CD8-positive, alpha-beta memory T cell (primary cell): Measurements from ENCODE around the gene DOLPP1. TPM values are rescaled to one million over a fixed set of nuclear protein-coding genes. Genes with fewer than 3 reads are reported as not detected.
A peak's percentile ranks its signal among the peaks of the same experiment; 100 is the strongest.

ENCODE experiments used
- CTCF ChIA-PET: fragments of 350-600 bp; sonication (Branson Sonifier 250); formaldehyde crosslinking; loops from one replicate; lab custom pipeline; 2021; ENCODE audit warnings: antibody characterized with exemption; lab: Charles Lee
- POLR2A ChIA-PET: fragments of 350-600 bp; sonication (Branson Sonifier 250); formaldehyde crosslinking; loops from one replicate; lab custom pipeline; 2021; ENCODE audit warnings: antibody characterized with exemption; lab: Charles Lee
- DNase-seq, 5 donors: peaks; one replicate each; pipeline versions ENCODE4 v3.0.0 to v3.0.0-alpha.2; 2020 to 2022; ENCODE audit warnings: mixed read lengths in 1 of 5
- H3K27ac ChIP-seq: one replicate; pipeline ENCODE4 v1.7.0; 2013; ENCODE audit warnings: low read depth, mild to moderate bottlenecking, low read length, moderate library complexity
- H3K27me3 ChIP-seq: 2 replicates; pipeline ENCODE4 v1.7.0; 2013; ENCODE audit warnings: low read length, mild to moderate bottlenecking; ENCODE audit not compliant: insufficient read depth, poor library complexity, severe bottlenecking
- H3K36me3 ChIP-seq: 2 replicates; pipeline ENCODE4 v1.7.0; 2013; ENCODE audit warnings: mild to moderate bottlenecking, low read length, moderate library complexity; ENCODE audit not compliant: insufficient read depth
- H3K4me1 ChIP-seq: 2 replicates; pipeline ENCODE4 v1.7.0; 2013; ENCODE audit warnings: mild to moderate bottlenecking, low read length, moderate library complexity; ENCODE audit not compliant: insufficient read depth
- H3K4me3 ChIP-seq: 2 replicates; pipeline ENCODE4 v1.7.0; 2013; ENCODE audit warnings: mild to moderate bottlenecking, low read length
- H3K9me3 ChIP-seq: 2 replicates; pipeline ENCODE4 v1.7.0; 2013; ENCODE audit warnings: mild to moderate bottlenecking, low read length
- H3K27ac Mint-ChIP-seq, 8 donors: one replicate each; pipeline ENCODE4 v1.8.0; 2020 to 2021; ENCODE audit warnings: mixed read lengths in 8 of 8, mild to moderate bottlenecking in 6 of 8, inconsistent platforms in 3 of 8, moderate library complexity in 3 of 8
- H3K27me3 Mint-ChIP-seq, 2 donors: one replicate each; pipeline ENCODE4 v1.8.0; 2020 to 2021; ENCODE audit warnings: mixed read lengths in 2 of 2, mild to moderate bottlenecking in 1 of 2, moderate library complexity in 1 of 2
- H3K36me3 Mint-ChIP-seq, 3 donors: one replicate each; pipeline ENCODE4 v1.8.0; 2020 to 2021; ENCODE audit warnings: mixed read lengths in 3 of 3, inconsistent platforms in 1 of 3, mild to moderate bottlenecking in 1 of 3
- H3K4me1 Mint-ChIP-seq, 3 donors: one replicate each; pipeline ENCODE4 v1.8.0; 2020 to 2021; ENCODE audit warnings: mixed read lengths in 3 of 3, inconsistent platforms in 1 of 3, mild to moderate bottlenecking in 1 of 3
- H3K4me3 Mint-ChIP-seq, 7 donors: one replicate each; pipeline ENCODE4 v1.8.0; 2020 to 2021; ENCODE audit warnings: mixed read lengths in 7 of 7, mild to moderate bottlenecking in 6 of 7, moderate library complexity in 4 of 7, inconsistent platforms in 2 of 7
- H3K9me3 Mint-ChIP-seq, 5 donors: one replicate each; pipeline ENCODE4 v1.8.0; 2020 to 2022; ENCODE audit warnings: mixed read lengths in 5 of 5, mild to moderate bottlenecking in 3 of 5, moderate library complexity in 2 of 5, inconsistent platforms in 1 of 5
- polyA plus RNA-seq: library from polyadenylated mRNA; unstranded; fragments of 300-500 nt; fragmentation: Illumina TruSeq; gene quantifications from one replicate; pipeline ENCODE4 v1.2.3, GENCODE V29; 2021
- total RNA-seq, 2 experiments: library from RNA; stranded (reverse); gene quantifications; one replicate each; pipeline ENCODE4 v1.2.3, GENCODE V29; 2021

DOLPP1 gene
- total and polyA plus RNA-seq, 3 experiments from 2014 or later = 15.3 to 30.2 (median 27.8) TPM

DNA sequence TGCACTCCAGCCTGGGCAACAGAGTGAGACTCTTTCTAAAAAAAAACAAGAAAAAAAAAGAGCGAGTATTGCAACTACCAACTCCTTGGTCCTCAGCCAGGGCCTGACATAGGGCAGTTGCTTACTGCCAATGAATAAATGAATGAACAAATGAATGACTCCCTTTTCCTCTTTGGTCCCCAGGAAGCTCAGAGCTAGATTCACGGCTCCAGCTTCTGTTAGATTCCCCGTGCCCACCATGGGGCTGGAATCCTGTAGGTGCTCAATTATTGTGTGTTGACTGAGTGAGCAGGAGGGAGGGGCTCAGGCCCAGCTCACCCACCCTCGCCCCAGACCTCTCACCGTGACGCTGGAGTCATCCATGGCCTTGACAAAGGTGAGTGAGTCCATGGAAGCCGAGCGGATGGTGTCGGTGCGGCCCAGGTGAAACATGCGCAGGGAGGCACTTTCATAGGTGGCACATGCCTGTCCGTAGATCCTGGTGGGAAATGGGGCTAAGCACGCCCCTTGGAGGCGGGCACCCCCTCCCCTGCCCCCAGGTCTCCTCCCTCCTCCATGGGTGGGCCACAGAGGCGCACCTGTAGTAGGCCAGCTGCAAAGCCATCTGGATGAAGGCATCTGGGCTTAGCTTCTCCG is 16.9 kb downstream of the DOLPP1 start:
- Histone ChIP-seq H3K27me3 (no peaks in the 10 kb centered on the region), H3K4me1 (no peaks in the 10 kb centered on the region), H3K9me3 (no peaks in the 10 kb centered on the region), H3K36me3 (no peaks in the 10 kb centered on the region), H3K4me3 (no peak overlapping the region), H3K27ac (no peak overlapping the region)
- Mint-ChIP-seq H3K27me3 (no peaks in the 10 kb centered on the region), H3K4me1 (no peaks in the 10 kb centered on the region), H3K27ac (no peak overlapping the region), H3K9me3 (no peaks in the 10 kb centered on the region), H3K4me3 (no peak overlapping the region), H3K36me3 (peaks cover 0 to 8% (median 2%) of the 10 kb centered on the region in 3 donors)
- POLR2A ChIA-PET = interaction anchor here (0.9 kb wide), 1 partner anchor 16 kb away, joined by 3 read pairs; no protein-coding TSS in a partner anchor
- CTCF ChIA-PET = interaction anchor here (1.2 to 1.4 kb wide), 2 partner anchors 12 to 28 kb away, joined by 3 to 5 read pairs; no protein-coding TSS in a partner anchor
- no peak for DNase-seq

DNA sequence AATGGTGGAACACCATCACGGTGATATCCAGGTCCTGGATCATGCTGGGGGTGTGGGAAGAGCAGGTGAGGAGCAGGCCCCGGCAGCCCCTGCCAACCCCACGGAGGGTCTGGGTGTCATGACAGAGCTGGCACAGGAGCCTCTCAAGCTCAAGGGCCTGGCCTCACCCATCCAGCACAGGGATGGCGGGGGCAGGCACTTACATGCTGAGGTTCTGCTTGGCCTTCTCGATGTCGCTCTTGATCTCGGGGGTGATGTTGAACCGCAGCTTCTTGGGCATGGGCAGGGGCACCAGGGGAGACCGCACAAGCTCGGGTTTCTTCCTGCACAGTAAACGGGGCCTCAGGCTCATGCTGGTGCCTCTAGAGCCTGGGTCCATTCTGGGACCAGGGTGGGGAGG is 17.4 kb downstream of the DOLPP1 start:
- Mint-ChIP-seq H3K36me3 (peaks cover 0 to 8% (median 2%) of the 10 kb centered on the region in 3 donors), H3K4me1 (no peaks in the 10 kb centered on the region), H3K9me3 (no peaks in the 10 kb centered on the region), H3K27me3 (no peaks in the 10 kb centered on the region), H3K27ac (peak overlapping the region in 1 of 8 donors; percentile 80), H3K4me3 (no peak overlapping the region)
- CTCF ChIA-PET = interaction anchor here (1.2 to 1.4 kb wide), 2 partner anchors 11 to 29 kb away, joined by 3 to 5 read pairs; no protein-coding TSS in a partner anchor
- Histone ChIP-seq H3K27ac (no peak overlapping the region), H3K36me3 (no peaks in the 10 kb centered on the region), H3K27me3 (no peaks in the 10 kb centered on the region), H3K4me3 (no peak overlapping the region), H3K9me3 (no peaks in the 10 kb centered on the region), H3K4me1 (no peaks in the 10 kb centered on the region)
- POLR2A ChIA-PET = no interaction called here
- DNase-seq = no peak

DNA sequence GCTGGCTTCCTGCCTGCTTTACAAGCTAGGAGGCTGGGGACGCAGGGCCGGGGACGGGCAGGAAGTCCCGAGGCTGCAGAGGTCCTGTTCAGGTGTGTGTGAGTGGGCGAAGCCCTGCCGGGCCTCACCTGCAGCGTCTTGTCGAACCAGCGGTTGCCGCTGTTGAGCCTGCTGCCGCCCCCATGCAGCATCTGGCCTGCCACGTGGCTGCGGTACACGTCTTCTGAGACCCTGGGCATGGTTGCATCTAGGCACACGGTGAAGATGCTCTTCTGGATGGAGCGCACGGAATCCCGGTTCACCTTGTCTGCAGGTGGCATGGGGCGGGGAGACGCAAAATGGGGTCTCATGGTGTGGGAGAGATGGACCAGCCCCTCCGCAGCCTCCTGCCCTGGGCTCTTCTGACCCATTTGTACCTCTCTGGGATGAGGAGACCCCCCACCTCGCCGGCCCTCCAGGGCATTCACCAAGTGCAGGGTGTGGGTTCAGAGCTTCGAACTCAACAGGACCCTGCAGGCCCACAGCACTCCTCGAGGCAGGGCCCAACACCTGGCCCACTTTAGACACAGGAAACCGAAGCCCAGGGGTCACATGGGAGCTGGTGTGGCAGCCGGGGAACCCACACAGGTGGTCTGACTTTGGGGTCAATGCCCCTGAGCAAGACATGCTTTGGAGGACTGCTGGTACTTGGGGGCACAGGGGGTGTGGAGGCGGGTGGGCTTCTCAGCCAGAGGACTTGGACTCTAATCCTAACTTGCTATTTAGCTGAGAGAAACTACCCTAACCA is 19.7 kb downstream of the DOLPP1 start:
- DNase-seq = no peak
- CTCF ChIA-PET = no interaction called here
- Histone ChIP-seq H3K4me3 (no peak overlapping the region), H3K27ac (no peak overlapping the region), H3K36me3 (no peaks in the 10 kb centered on the region), H3K9me3 (no peaks in the 10 kb centered on the region), H3K27me3 (no peaks in the 10 kb centered on the region), H3K4me1 (no peaks in the 10 kb centered on the region)
- Mint-ChIP-seq H3K27me3 (no peaks in the 10 kb centered on the region), H3K36me3 (peaks cover 0 to 6% (median 2%) of the 10 kb centered on the region in 3 donors), H3K9me3 (no peaks in the 10 kb centered on the region), H3K4me3 (no peak overlapping the region), H3K27ac (no peak overlapping the region), H3K4me1 (no peaks in the 10 kb centered on the region)
- POLR2A ChIA-PET = no interaction called here

DNA sequence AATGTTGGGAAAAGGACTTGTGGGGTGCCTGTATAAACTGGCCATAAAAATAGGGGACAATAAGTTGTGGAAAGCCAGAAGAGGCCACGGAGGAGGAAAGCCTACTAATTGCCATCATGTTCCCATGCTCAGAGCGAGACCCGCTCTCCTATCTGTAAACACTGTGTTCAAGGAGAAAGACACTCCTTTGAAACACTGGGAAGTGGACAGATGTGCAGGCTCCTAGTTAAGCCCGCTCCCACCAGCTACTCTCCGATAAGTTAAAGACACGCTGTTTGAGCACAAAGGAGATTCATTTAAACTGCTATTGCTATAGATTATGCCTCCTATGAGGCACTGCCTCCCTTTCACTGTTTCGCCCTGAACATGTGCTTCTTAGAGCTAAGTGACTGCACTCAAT is 20.4 kb downstream of the DOLPP1 start:
- DNase-seq = no peak
- H3K27me3 Mint-ChIP-seq = no peaks in the 10 kb centered on the region
- CTCF ChIA-PET = no interaction called here
- no peaks in the 10 kb centered on the region for H3K9me3 ChIP-seq
- no peak overlapping the region for H3K4me3 ChIP-seq
- no peaks in the 10 kb centered on the region for H3K9me3 Mint-ChIP-seq
- no peaks in the 10 kb centered on the region for H3K27me3 ChIP-seq
- H3K4me1 ChIP-seq = no peaks in the 10 kb centered on the region
- H3K27ac ChIP-seq = no peak overlapping the region
- H3K36me3 Mint-ChIP-seq = peaks cover 0 to 5% (median 2%) of the 10 kb centered on the region in 3 donors
- H3K4me3 Mint-ChIP-seq = no peak overlapping the region
- POLR2A ChIA-PET = no interaction called here
- no peaks in the 10 kb centered on the region for H3K36me3 ChIP-seq
- peak overlapping the region in 2 of 8 donors; percentile 4 to 26 for H3K27ac Mint-ChIP-seq
- H3K4me1 Mint-ChIP-seq = no peaks in the 10 kb centered on the region

DNA sequence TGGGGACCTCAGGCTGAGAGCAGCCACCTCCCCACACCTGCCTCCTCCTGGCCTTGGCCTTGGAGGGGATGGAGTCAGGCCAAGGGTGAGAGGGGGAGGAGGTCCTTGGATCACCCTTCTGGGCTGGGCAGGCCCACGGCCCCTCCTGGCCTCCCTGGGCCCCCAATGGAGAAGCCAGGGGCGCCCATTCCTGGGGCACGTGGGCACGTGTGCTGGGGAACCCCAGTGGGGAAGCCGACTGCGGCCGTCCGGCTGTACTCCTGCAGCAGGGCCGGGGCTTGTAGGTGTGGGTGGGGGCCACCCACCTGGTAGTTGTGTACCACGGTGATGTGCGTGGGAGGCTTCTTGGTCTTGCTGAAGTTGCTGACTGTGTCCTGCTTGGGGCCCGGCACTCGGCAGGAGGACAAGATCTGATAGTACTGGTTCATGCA is 21.2 kb downstream of the DOLPP1 start:
- no peak overlapping the region for H3K27ac ChIP-seq
- Mint-ChIP-seq H3K27me3 (no peaks in the 10 kb centered on the region), H3K9me3 (no peaks in the 10 kb centered on the region), H3K4me1 (no peaks in the 10 kb centered on the region), H3K4me3 (no peak overlapping the region), H3K27ac (no peak overlapping the region), H3K36me3 (peaks cover 0 to 3% (median 0%) of the 10 kb centered on the region in 3 donors)
- H3K9me3 ChIP-seq = no peaks in the 10 kb centered on the region
- H3K4me1 ChIP-seq = no peaks in the 10 kb centered on the region
- POLR2A ChIA-PET = no interaction called here
- no peaks in the 10 kb centered on the region for H3K36me3 ChIP-seq
- no peak overlapping the region for H3K4me3 ChIP-seq
- H3K27me3 ChIP-seq = no peaks in the 10 kb centered on the region
- CTCF ChIA-PET = no interaction called here
- DNase-seq = no peak

DNA sequence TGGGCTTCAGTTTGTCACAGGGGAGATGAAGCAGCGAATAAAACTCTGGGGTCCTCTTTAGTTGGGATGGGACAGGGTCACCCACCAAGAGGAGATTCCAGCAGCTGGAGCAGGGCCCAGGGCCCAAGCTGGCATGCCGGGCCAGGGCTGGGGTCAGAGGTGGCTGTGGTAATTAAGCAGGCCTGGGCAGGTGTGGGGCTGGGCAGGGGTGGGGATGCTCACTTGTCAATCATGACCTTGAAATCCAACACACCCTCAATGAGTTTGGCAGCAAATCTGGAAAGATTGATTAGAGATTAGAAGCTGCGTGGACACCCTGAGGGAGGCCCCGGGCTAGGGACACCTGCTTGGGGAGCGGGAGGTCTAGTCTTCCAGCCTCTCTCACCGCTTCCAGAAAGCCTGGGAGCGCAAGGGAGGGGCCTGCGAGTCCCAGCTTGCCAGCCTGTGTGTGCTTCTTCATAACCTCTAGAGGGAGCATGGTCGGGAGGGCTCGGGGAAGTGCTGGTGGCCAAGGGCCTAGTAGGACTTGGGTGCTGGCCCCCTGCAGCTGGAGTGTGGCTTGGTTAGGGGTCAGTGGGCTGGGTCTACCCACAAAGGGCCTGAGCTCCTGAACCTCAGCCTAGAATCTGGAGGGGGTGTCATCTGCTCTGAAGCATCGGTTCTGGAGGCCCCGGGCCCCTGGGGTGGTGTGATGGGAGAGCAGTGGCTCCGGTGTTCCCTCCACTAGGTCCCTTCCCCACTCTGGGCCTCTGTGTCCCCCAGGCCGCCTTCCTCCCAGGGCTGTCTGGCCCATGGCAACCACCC is 22.1 kb downstream of the DOLPP1 start:
- Mint-ChIP-seq H3K4me3 (no peak overlapping the region), H3K9me3 (no peaks in the 10 kb centered on the region), H3K27ac (peak overlapping the region in 1 of 8 donors; percentile 36), H3K36me3 (peaks cover 0 to 2% (median 0%) of the 10 kb centered on the region in 3 donors), H3K4me1 (no peaks in the 10 kb centered on the region), H3K27me3 (no peaks in the 10 kb centered on the region)
- H3K9me3 ChIP-seq = no peaks in the 10 kb centered on the region
- ChIA-PET CTCF (interaction anchor here (1.0 kb wide), 1 partner anchor 22 kb away, joined by 3 read pairs; the partner anchor contains the start of gene DOLPP1), POLR2A (no interaction called here)
- H3K27ac ChIP-seq = no peak overlapping the region
- no peaks in the 10 kb centered on the region for H3K27me3 ChIP-seq
- no peak for DNase-seq
- no peaks in the 10 kb centered on the region for H3K4me1 ChIP-seq
- no peak overlapping the region for H3K4me3 ChIP-seq
- H3K36me3 ChIP-seq = no peaks in the 10 kb centered on the region

DNA sequence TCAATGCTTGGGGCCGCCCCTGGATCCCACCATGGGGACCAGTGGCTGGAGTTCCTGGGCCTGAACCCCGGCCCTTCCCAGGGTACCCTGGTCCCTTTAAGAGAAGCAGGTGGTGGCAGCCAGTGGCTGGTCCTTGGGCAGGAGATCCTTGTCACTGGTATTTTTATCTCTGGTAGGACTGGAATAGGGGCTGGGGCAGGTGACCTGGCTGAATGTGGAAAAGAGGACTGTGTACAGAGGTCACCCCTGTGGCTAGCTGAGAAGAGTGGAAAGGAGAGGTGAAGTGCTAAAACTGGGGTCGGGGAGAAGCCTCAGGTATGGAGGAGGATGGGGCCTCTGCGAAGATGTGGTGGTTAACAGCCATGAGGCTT is 22.7 kb downstream of the DOLPP1 start:
- Histone ChIP-seq H3K27me3 (no peaks in the 10 kb centered on the region), H3K27ac (no peak overlapping the region), H3K9me3 (no peaks in the 10 kb centered on the region), H3K36me3 (no peaks in the 10 kb centered on the region), H3K4me3 (no peak overlapping the region), H3K4me1 (no peaks in the 10 kb centered on the region)
- POLR2A ChIA-PET = no interaction called here
- H3K36me3 Mint-ChIP-seq = peaks cover 0 to 2% (median 0%) of the 10 kb centered on the region in 3 donors
- H3K27ac Mint-ChIP-seq = no peak overlapping the region
- H3K9me3 Mint-ChIP-seq = no peaks in the 10 kb centered on the region
- CTCF ChIA-PET = no interaction called here
- DNase-seq = no peak
- no peaks in the 10 kb centered on the region for H3K27me3 Mint-ChIP-seq
- H3K4me3 Mint-ChIP-seq = no peak overlapping the region
- H3K4me1 Mint-ChIP-seq = peaks cover 0 to 2% (median 0%) of the 10 kb centered on the region in 3 donors
